Measurements from ENCODE around the gene POLE2.
"Not testable (repeated sequence)": the region's sequence is repeated elsewhere in the genome, so short reads cannot be mapped to it uniquely, and the experiment has no call there.

The POLE2 gene

DNA sequence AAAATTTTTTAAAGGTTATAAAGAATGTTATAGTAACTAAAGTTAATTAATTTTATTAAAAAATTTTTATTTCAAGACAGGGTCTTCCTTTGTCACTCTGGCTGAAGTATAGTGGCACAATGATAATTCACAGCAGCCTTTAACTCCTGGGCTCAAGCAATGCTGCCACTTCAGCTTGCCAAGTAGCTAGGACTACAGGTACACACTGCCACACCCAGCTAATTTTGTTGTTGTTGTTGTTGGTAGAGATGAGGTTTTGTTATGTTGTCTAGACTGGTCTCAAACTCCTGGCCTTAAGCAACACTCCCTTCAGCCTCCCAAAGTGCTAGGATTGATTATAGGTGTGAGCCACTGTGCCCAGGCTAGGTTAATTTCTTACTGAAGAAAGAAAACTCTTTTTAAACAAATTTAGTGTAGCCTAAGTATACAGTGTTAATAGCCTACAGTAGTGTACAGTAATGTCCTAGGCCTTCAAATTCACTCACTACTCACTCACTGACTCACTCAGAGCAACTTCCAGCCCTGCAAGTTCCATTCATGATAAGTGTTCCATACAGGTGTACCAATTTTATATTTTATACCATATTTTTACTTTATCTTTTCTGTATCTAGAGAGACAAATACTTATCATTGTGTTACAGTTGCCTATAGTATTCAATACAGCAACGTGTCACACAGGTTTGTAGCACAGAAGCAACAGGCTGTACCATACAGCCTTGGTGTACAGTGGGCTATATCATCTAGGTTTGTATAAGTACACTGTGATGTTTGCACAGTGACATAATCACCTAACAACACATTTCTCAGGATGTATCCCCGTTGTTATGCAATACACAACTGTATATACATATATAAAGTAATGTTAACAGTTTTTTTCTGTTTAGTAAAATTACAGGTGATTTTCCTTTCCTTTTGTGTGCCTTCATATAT is 28.2 kb downstream of the POLE2 start:
- DNase-seq = no peak

DNA sequence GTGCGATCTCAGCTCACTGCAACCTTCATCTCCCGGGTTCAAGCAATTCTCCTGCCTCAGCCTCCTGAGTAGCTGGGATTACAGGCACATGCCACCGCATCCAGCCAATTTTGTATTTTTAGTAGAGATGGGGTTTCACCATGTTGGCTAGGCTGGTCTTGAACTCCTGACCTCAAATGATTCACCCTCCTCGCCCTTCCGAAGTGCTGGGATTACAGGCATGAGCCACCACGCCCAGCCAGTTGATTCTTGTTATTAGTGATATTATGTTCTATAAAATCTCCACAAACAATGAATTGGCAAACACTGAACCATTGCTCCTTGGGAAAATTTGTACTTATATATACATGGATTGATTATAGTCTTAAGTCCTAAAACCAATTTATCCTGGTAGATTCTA is 30.5 kb downstream of the POLE2 start:
- DNase-seq = not testable (repeated sequence)

DNA sequence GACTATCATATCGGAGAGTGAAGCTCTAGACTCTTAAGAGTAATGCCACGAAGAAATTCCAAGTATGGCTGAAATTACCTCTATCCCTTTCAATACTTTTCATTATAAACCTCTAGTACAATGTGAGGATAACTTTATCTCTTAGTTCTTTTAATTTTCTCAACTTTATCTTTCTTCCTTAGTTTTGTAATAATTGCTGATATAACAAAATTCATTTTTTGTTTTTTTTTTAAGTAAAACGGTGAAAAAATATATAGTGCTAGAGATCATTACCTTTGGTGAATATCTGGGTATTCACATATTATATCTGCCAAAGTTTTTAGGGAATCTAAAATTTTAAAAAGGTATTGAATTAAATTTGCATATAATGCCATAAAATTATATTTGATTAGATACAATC is 33.5 kb downstream of the POLE2 start:
- DNase-seq = no peak

DNA sequence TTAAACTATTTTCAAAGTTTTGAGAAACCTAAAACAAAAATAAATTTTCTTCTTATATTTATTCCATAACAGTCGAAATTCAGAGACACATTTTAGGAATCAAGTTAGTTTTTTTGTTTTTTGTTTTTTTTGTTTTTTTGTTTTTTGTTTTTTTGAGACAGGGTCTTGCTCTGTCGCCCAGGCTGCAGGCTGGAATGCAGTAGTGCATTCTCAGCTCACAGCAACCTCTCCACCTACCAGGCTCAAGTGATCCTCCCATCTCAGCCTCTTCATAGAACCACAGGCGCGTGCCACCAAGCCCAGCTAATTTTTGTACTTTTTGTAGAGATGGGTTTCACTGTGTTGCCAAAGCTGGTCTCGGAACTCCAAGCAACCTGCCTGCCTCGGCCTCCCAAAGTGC is 34.5 kb downstream of the POLE2 start:
- DNase-seq = no peak

DNA sequence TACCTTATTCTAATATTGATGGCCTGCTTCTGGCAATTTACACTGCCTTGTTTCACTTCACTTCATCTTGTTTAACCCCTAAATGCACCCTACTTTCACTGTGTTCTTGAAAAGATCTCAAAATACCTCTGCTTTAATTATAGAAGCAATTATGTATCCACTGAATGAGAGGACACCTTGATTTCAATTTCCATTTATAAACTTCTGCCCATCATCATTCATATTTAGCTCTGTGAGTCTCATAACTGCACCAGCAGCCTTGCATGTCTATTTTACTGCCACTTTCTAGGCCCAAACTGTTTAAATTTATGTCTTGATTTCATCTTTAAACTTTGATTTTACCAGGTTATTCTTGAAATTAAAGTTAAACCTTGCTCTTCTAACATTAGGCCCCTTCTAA is 45.9 kb downstream of the POLE2 start:
- no peak for DNase-seq

DNA sequence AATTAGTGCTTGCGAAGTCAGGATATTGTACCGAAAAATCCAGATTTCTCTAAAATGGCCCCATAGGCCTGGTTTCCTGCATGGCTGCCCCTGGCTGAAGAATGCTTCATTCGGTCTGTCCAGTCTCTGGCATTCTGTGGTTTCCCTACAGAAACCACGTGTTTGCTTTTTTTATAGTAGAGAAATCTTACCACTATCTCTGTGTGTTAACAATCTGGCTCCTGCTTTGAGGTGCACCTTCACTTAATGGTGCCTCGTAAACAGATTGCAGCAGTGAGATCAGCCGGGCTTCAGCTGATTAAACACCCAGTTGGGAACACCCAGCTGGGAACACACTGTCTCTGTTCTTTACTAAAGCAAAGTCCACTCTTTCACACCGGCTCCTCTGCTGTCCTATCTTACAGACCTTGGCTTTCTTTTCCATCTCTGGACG is 46.3 kb downstream of the POLE2 start:
- no peak for DNase-seq

DNA sequence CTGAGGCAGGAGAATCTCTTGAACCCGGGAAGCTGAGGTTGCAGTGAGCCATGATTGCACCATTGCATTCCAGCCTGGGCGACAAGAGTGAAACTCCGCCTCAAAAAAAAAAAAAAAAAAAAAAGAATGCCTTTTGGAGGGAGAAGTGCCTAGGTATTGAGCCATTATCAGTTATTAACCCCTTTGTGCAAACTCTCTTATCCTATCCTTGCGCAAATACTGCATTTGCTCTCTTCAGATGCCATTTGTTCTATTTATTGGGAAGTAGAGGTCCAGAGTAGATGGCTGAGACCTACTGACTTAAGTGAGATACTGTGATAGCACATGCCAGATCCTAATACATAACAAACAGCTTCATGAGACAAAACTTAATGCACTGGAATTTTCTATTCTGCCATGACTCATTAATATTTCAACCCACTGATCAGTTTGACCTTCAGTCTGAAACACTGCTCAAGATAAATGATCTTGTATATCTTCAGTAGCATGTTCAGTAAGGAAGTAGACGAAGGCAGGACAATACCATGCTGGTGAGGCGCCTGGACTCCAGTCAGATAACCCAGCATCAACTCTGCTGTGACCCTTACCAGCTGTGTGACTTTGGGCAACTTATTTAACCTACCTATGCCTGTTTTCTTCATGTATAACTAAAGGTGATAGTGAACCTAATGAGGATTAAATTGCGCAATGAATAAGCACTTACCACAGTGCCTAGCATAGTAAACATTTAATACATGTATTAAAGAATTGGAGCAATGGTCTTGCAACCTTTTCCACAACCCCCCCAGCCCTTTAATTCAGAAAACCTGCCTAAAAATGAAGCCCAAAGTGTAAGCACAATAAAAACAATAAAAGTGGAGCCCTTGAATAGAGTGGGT is 47.2 kb downstream of the POLE2 start:
- DNase-seq = no peak

DNA sequence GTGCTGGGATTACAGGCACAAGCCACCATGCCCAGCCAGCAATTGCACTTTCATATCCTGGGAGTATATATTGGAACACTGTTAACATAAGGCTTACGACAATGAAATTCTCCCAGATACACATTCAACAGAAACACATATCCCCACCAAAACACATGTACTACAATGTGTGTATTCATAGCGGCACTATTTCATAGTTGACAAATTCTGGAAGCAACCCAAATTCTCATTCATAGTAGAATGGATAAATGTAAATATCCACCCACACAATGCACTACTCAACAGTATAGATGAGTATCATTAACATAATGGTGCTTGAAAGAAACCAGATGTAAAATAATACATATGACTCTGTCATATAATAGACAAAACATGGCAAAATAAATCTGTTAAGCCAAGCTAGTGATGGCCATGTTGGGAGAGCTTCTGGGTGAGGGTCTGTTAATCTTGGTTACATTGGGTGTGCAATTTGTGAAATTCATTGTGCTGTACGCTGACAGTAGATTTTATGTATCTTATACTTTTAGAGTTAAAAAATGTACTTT is 50.4 kb downstream of the POLE2 start:
- no peak for DNase-seq

DNA sequence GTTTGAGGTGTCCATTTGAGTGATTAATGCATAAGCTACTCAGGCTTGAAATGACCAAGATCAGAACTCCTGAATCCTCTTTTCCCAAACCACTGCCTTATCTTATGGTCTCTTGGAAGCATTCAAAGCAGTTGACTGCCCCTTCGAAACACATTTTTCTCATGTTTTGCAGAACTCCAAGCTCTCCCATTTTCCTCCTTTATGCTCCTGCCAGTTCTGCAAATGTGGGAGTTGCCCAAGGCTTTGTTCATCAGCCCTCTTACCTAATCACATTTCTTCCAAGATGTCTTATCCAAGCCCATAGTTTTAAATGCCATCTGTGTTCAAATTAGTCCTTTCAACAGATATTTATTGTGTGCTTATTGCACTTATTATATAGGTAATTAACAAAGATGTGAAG is 51.1 kb downstream of the POLE2 start:
- DNase-seq = no peak

DNA sequence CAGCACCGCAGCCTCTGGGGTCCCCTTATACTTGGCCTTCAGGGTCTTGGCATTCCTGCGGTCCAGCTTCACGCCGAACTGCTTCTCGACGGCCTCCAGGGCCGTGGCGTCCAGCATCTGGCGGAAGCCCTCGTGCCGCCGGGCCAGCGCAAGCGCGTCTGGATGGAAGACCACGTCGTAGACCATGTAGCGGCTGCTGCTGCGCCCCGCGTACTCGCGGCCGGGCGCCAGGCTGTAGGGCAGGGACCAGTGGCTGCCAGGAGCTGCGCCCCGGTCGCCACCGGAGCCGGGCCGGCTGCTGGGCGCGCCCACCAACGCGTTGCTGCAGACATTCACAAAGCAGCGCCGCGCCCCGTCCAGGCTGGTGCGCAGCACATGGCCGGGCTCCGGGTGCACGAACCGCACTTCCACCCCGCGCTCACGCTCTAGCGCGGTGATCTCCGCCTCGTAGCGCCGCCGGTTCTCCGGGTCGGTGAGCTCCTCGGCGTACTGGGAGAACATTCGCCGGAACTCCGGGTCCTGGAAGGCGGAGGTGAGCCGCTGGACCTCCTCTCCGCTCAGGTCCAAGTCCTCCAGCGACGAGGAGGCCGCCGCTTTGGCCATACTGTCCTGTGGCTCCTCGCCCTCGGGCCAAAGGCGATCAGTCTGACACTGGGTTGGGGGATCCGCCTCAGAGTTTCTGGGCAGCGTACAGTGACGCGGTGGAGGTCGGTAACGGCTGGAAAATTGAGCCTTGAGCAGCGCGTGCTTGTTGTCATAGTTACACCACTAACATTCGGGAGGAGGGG is 53.3 kb downstream of the POLE2 start, which contains the start of gene DNAAF2:
Gene DNAAF2 (minus strand): TSS at position 698 of the 788 bp plus-strand sequence. CDS start 95 bp downstream, at position 603.
- DNase-seq = peak; percentile 67

DNA sequence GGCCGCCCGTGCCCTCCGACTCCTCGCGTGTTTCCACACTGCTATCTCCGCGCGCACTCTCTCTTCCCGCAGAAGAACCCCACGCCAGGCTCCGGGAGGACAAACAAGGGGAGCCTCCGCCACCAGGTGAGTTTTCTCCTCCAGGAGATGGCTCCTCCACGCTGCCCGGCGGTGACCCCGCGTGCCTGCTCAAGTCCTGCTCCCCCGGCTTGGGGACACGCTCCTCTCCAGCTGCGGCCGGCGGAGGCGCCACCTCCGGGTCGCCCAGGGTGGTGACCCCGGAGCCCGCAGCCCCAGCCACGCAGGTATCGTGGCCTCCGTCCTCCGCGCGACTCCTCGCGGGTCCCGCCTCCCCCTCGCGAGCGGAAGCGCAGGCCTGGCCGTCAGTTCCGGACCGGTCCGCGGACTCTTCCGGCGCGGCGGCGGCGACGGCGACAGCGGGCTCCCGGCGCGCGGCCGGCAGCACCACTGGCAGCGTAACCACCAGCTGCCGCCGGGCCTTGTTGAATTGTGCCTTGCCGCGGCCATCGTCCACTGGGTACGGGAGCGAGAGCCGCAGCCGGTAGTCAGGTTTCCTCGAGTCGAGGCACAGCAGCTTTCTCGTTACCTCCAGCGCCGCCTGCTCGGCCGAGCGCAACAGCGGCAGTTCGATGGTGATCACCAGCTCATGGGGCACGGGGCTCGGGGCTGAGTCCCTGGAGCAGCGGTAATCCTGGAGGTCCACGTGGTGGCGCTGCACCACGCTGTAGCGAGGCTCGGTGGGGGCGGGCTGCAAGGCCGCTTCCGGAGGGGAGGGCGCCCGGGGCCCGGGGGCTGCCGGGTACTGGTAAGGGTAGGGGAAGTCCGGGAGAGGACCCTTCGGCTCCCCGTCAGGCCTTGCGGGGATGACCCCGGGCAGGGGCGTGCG is 54.1 kb downstream of the POLE2 start:
- DNase-seq = peak; percentile 95

DNA sequence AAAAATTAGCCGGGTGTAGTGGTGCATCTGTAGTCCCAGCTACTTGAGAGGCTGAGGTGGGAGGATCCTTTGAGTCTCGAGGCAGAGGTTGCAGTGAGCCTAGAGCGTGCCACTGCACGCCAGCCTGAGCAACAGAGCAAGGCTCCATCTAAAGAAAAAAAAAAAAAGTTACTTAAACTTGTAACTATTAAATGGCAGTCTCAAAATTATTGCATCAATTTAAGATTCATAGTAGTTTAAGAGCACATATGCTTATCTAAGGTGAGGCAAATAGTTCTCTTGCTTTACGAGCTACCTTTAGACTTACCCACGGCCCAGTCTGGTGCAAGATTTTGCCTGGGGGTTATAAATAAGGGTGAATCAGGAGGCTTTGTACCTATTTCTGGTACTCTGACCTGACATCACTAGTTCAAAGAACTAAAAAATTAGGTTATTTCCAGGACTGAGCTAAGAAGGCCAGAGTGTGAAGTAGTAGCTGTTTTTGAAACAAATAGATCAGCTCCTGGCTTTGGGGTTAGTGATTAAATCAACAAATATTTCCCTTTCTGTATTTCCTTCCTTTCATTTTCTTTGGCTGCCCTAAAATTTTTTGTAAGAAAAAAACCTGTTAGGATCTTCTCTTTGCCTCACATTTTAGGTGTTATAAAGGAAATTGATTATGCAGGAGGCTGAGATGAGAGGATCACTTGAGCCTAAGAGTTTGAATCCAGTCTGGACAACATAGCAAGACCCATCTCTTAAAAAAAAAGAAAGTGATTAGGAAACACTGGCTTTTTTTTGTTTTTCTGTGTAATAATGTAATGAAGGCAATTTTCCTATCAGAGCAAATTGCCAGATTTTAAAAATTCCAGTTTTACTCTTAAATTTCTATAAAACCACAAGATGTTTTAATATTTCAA is 63.8 kb downstream of the POLE2 start:
- DNase-seq = peak; percentile 32

DNA sequence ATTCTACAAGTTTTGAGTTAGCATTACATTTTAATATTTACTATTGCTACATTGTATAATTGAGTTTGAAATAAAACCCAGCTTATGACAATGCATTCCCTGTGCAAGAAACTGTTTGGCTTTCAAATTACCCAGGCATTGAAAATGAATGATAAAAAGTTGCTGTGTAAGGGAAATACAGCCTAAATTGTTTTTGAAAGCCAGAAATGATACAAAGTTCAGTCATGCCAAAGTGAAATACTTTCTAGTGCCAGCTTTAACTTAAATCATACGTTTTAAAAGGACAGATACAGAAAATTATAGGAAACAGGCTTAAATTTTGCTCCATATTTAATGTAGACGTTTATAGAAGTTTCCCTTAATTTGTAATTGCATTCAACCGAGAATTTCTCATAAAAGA is 64.6 kb downstream of the POLE2 start:
- DNase-seq = no peak

DNA sequence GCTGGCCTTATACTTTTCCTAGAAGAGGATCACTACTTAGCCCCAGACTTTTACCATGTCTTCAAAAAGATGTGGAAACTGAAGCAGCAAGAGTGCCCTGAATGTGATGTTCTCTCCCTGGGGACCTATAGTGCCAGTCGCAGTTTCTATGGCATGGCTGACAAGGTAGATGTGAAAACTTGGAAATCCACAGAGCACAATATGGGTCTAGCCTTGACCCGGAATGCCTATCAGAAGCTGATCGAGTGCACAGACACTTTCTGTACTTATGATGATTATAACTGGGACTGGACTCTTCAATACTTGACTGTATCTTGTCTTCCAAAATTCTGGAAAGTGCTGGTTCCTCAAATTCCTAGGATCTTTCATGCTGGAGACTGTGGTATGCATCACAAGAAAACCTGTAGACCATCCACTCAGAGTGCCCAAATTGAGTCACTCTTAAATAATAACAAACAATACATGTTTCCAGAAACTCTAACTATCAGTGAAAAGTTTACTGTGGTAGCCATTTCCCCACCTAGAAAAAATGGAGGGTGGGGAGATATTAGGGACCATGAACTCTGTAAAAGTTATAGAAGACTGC is 65.9 kb downstream of the POLE2 start:
- DNase-seq = no peak

DNA sequence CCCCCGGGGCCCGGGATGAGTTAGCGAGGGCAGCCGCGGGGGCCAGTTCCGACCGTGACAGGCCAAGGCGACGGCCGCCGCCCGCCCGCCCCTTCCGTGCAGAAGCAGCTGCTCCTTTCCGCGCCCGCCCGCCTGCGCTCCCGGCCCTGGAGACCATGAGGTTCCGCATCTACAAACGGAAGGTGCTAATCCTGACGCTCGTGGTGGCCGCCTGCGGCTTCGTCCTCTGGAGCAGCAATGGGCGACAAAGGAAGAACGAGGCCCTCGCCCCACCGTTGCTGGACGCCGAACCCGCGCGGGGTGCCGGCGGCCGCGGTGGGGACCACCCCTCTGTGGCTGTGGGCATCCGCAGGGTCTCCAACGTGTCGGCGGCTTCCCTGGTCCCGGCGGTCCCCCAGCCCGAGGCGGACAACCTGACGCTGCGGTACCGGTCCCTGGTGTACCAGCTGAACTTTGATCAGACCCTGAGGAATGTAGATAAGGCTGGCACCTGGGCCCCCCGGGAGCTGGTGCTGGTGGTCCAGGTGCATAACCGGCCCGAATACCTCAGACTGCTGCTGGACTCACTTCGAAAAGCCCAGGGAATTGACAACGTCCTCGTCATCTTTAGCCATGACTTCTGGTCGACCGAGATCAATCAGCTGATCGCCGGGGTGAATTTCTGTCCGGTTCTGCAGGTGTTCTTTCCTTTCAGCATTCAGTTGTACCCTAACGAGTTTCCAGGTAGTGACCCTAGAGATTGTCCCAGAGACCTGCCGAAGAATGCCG is 66.7 kb downstream of the POLE2 start:
- peak; percentile 63 for DNase-seq

DNA sequence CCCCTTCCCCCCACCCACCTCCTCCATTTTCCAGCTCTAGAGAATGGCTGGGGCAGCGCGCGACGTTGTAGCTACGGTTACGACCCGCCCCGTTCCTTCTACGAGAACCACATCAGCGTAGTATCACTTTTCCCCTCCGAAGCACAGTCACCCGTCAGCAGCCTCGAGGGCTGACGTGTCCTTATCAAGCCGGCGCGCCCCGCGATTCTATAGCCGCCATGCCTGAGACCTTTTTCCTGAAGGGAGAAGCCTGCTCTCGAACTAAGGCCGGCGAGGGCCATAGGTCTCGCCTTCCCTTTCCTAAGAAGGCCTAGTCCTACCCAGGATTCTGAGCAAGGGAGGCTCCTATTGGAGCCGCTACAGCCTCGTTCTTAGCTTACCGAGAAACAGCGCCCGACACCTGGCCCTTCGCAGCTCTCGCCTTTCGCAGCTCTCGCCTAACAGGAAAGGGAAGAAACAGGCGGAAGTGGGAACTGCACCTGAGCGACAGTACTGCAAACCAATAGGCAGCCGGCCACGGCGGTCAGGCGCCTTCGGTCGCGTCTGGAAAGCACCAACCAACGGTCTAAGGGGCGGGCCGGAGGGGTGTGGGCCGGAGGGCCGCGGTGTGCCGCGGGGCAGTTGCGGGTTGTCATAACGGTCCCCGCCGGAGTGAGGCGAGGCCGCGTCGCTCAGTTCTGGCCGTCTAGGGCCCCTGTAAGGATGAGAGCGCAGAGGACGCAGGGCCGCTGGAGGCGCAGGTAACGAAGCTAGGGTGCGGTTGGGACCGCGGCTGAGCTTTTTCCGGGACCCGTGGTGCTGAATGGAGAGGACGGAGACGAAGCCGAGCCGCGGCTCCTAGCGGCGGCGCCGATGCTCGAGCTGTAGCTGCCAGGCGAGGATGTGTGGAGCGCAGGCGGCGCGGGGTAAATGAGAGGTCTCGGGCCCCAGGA is 67.6 kb downstream of the POLE2 start, which contains the start of the genes MGAT2 and RPL36AL:
Gene MGAT2 (plus strand): TSS at position 618 of the 932 bp plus-strand sequence. CDS start 470 bp downstream, outside the sequence.
Gene RPL36AL (minus strand): TSS at position 445 of the 932 bp plus-strand sequence. CDS start 1,522 bp downstream, outside the sequence.
- peak; percentile 95 for DNase-seq

DNA sequence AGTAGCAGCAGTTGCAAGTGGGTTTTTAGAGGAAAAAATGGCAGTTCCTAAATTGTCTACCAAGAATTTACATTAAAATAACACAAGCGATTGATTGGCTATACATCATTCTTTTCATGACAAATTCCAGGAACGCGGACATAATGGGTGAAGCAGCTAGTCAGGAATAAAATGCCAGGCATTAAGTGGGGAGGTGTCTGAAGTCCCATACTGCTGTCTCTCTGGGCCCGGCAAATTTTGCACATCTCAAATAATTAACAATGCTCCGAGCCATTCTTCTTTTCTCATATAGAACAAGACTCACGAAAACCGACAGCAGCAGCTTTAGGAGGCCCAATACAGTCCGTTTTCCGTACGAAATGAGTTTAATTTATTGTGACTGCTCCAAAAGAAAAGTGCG is 68.3 kb downstream of the POLE2 start:
- DNase-seq = no peak

DNA sequence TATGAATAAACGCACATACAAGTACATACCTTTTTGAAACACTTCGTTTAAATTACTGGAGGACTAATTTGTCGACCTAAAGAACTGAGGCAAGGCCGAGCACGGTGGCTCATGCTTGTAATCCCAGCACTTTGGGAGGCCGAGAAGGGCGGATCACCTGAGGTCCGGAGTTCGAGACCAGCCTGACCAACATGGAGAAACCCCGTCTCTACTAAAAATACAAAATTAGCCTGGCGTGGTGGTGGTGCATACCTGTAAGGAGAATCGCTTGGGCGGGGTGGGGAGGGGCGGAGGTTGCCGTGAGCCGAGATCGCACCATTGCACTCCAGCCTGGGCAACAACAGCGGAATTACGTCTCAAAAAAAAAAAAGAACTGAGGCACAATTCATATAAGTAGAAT is 68.7 kb downstream of the POLE2 start:
- DNase-seq = not testable (repeated sequence)
